Central memory CD8-positive, alpha-beta T cell (primary cell): Measurements from ENCODE around the gene HHATL.

Experiments used
- ATAC-seq: fragments of 150-1000 bp; cut with Tn5 transposase; replicated peaks from 2 replicates; pipeline ENCODE4 v1.10.0; 2022; ENCODE audit warnings: mild to moderate bottlenecking, moderate FRiP score, moderate number of reproducible peaks; ENCODE audit not compliant: poor library complexity, severe bottlenecking; ENCODE audit errors: extremely low read depth
- DNase-seq, 2 donors: peaks; one replicate each; pipeline ENCODE4 v3.0.0; 2021; ENCODE audit warnings: low spot score in 2 of 2
- H3K27ac Mint-ChIP-seq: one replicate; pipeline ENCODE4 v1.8.0; 2022; ENCODE audit warnings: low read depth, mild to moderate bottlenecking, moderate library complexity, mixed read lengths
- H3K27me3 Mint-ChIP-seq: one replicate; pipeline ENCODE4 v1.8.0; 2022; ENCODE audit warnings: mixed read lengths
- H3K36me3 Mint-ChIP-seq: one replicate; pipeline ENCODE4 v1.8.0; 2022; ENCODE audit warnings: mild to moderate bottlenecking, moderate library complexity, mixed read lengths; ENCODE audit not compliant: insufficient read depth
- H3K4me1 Mint-ChIP-seq: one replicate; pipeline ENCODE4 v1.8.0; 2022; ENCODE audit warnings: mixed read lengths
- H3K4me3 Mint-ChIP-seq: one replicate; pipeline ENCODE4 v1.8.0; 2022; ENCODE audit warnings: mild to moderate bottlenecking, moderate library complexity, mixed read lengths
- H3K9me3 Mint-ChIP-seq: one replicate; pipeline ENCODE4 v1.8.0; 2022; ENCODE audit warnings: mixed read lengths

HHATL gene

GRCh38 chr3:42666022-42666421 is 36.6 kb downstream of the HHATL start:
- DNase-seq (no peak), ATAC-seq (no peak)
- Mint-ChIP-seq H3K9me3 (no peaks in the 10 kb centered on the region), H3K27ac (no peak overlapping the region), H3K4me3 (no peak overlapping the region), H3K36me3 (peaks cover 2% of the 10 kb centered on the region), H3K4me1 (no peaks in the 10 kb centered on the region), H3K27me3 (peaks cover 19% of the 10 kb centered on the region)

- DNase-seq = no peak
- no peak overlapping the region for H3K4me3 Mint-ChIP-seq
- H3K9me3 Mint-ChIP-seq = no peaks in the 10 kb centered on the region
- H3K27ac Mint-ChIP-seq = no peak overlapping the region
- H3K4me1 Mint-ChIP-seq = no peaks in the 10 kb centered on the region
- peaks cover 19% of the 10 kb centered on the region for H3K27me3 Mint-ChIP-seq
- ATAC-seq = no peak
- H3K36me3 Mint-ChIP-seq = peaks cover 2% of the 10 kb centered on the region
Measured at GRCh38 chr3:42665050-42665878, 37.3 kb downstream of the HHATL start.

DNA sequence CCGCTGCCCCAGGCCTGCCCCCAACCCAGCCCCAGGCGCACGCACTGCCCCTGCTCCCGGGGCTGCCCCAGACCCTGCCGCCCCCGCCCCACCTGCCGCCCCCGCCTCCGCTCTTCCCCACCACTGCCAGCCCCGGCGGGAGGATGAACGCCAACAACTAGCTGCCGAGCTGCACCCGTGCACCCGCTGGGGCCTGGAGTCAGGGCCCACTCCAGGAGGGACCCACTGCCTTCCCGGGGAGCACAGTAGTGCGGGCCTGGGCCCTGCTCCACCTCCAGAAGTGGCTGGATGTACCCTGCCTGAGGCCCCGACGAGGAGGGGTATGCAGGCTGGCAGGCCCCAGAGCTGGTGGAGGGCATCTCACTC is 38.2 kb downstream of the HHATL start:
- Mint-ChIP-seq H3K36me3 (peaks cover 2% of the 10 kb centered on the region), H3K4me3 (no peak overlapping the region), H3K9me3 (no peaks in the 10 kb centered on the region), H3K4me1 (peaks cover 6% of the 10 kb centered on the region), H3K27me3 (peaks cover 19% of the 10 kb centered on the region), H3K27ac (no peak overlapping the region)
- DNase-seq = no peak
- no peak for ATAC-seq

GRCh38 chr3:42663581-42664437 is 38.8 kb downstream of the HHATL start:
- Mint-ChIP-seq H3K4me1 (peaks cover 6% of the 10 kb centered on the region), H3K36me3 (peaks cover 2% of the 10 kb centered on the region), H3K27me3 (peaks cover 17% of the 10 kb centered on the region), H3K4me3 (no peak overlapping the region), H3K9me3 (no peaks in the 10 kb centered on the region), H3K27ac (no peak overlapping the region)
- ATAC-seq = no peak
- DNase-seq = no peak

GRCh38 chr3:42662813-42663535 is 39.6 kb downstream of the HHATL start:
- Mint-ChIP-seq H3K4me3 (no peak overlapping the region), H3K36me3 (peaks cover 2% of the 10 kb centered on the region), H3K27ac (no peak overlapping the region), H3K4me1 (peaks cover 6% of the 10 kb centered on the region), H3K27me3 (peaks cover 8% of the 10 kb centered on the region), H3K9me3 (no peaks in the 10 kb centered on the region)
- DNase-seq (no peak), ATAC-seq (no peak)

GRCh38 chr3:42662037-42662812 is 40.4 kb downstream of the HHATL start:
- Mint-ChIP-seq H3K4me3 (no peak overlapping the region), H3K27me3 (peaks cover under 1% of the 10 kb centered on the region), H3K36me3 (peaks cover 2% of the 10 kb centered on the region), H3K4me1 (peaks cover 6% of the 10 kb centered on the region), H3K9me3 (no peaks in the 10 kb centered on the region), H3K27ac (no peak overlapping the region)
- ATAC-seq = no peak
- DNase-seq = no peak

- H3K9me3 Mint-ChIP-seq = no peaks in the 10 kb centered on the region
- peaks cover 6% of the 10 kb centered on the region for H3K4me1 Mint-ChIP-seq
- DNase-seq = no peak
- H3K27ac Mint-ChIP-seq = no peak overlapping the region
- peaks cover 2% of the 10 kb centered on the region for H3K36me3 Mint-ChIP-seq
- no peak for ATAC-seq
- H3K4me3 Mint-ChIP-seq = no peak overlapping the region
- H3K27me3 Mint-ChIP-seq = no peaks in the 10 kb centered on the region
Measured at GRCh38 chr3:42661593-42662022, 41.0 kb downstream of the HHATL start.

GRCh38 chr3:42660898-42661297 is 41.7 kb downstream of the HHATL start:
- Mint-ChIP-seq H3K4me3 (no peak overlapping the region), H3K27me3 (no peaks in the 10 kb centered on the region), H3K9me3 (no peaks in the 10 kb centered on the region), H3K27ac (no peak overlapping the region), H3K4me1 (peaks cover 13% of the 10 kb centered on the region), H3K36me3 (peaks cover 2% of the 10 kb centered on the region)
- DNase-seq (no peak), ATAC-seq (no peak)

DNA sequence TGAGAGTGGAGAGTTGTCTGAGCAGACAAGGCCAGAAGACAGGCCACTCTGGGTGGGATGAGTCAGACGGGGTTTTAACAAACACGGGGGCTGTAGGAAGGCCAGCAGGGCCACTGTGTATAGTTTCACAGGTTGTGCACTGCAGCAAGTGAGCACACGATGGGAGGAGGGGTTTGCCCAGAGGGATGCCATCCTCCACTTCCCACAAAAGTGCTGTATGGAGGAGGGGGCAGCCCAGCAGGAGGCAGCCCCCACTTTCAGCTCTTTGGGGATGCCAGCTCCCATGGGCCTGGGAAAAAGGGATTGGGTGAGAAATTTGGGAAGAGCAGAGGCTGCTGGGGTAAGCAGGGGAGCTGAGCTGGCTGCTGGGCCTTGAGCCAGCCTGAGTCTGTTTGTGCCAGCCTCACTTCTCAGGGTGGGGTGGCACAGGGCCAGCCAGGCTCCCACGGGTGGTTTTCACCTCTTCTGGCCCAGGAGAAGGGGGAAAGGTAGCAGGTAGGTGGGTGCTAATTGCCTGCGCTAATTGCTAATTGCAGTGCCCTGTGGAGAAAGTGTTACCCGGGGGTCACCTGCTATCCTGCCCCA is 42.4 kb downstream of the HHATL start:
- H3K4me1 Mint-ChIP-seq = peaks cover 14% of the 10 kb centered on the region
- peaks cover 2% of the 10 kb centered on the region for H3K36me3 Mint-ChIP-seq
- DNase-seq (no peak), ATAC-seq (no peak)
- no peak overlapping the region for H3K4me3 Mint-ChIP-seq
- H3K27ac Mint-ChIP-seq = no peak overlapping the region
- H3K27me3 Mint-ChIP-seq = no peaks in the 10 kb centered on the region
- no peaks in the 10 kb centered on the region for H3K9me3 Mint-ChIP-seq

- Mint-ChIP-seq H3K36me3 (peaks cover 2% of the 10 kb centered on the region), H3K27ac (no peak overlapping the region), H3K9me3 (no peaks in the 10 kb centered on the region), H3K27me3 (no peaks in the 10 kb centered on the region), H3K4me3 (no peak overlapping the region), H3K4me1 (peaks cover 14% of the 10 kb centered on the region)
- ATAC-seq (no peak), DNase-seq (no peak)
Measured at GRCh38 chr3:42659451-42660130, 43.0 kb downstream of the HHATL start.

GRCh38 chr3:42658771-42659390 is 43.7 kb downstream of the HHATL start:
- ATAC-seq = no peak
- no peak overlapping the region for H3K4me3 Mint-ChIP-seq
- H3K36me3 Mint-ChIP-seq = peaks cover 4% of the 10 kb centered on the region
- H3K27ac Mint-ChIP-seq = no peak overlapping the region
- no peaks in the 10 kb centered on the region for H3K27me3 Mint-ChIP-seq
- no peak for DNase-seq
- H3K4me1 Mint-ChIP-seq = peaks cover 15% of the 10 kb centered on the region
- H3K9me3 Mint-ChIP-seq = no peaks in the 10 kb centered on the region
